Muscle layer of colon (tissue), 2 donors: Measurements from ENCODE around the gene ATAD3C.
"Not testable (repeated sequence)": the region's sequence is repeated elsewhere in the genome, so short reads cannot be mapped to it uniquely, and the experiment has no call there.

Experiments used
- H3K27ac ChIP-seq: one replicate; pipeline ENCODE4 v1.7.0; 2013; ENCODE audit warnings: low read depth, mild to moderate bottlenecking, low read length, moderate library complexity
- H3K27me3 ChIP-seq, 2 donors: one replicate each; pipeline ENCODE4 v1.7.0; 2013; ENCODE audit warnings: low read length in 2 of 2, mild to moderate bottlenecking in 2 of 2; ENCODE audit not compliant: insufficient read depth in 2 of 2, control insufficient read depth in 1 of 2
- H3K36me3 ChIP-seq: one replicate; pipeline ENCODE4 v1.7.0; 2013; ENCODE audit warnings: mild to moderate bottlenecking, low read length; ENCODE audit not compliant: insufficient read depth
- H3K4me1 ChIP-seq: one replicate; pipeline ENCODE4 v1.7.0; 2013; ENCODE audit warnings: mild to moderate bottlenecking, low read length; ENCODE audit not compliant: insufficient read depth
- H3K4me3 ChIP-seq, 2 donors: one replicate each; pipeline ENCODE4 v1.7.0; 2013; ENCODE audit warnings: low read length in 2 of 2, low read depth in 1 of 2, mild to moderate bottlenecking in 1 of 2, moderate library complexity in 1 of 2
- H3K9ac ChIP-seq: one replicate; pipeline ENCODE4 v1.7.0; 2013; ENCODE audit warnings: low read length
- H3K9me3 ChIP-seq: one replicate; pipeline ENCODE4 v1.7.0; 2013; ENCODE audit warnings: mild to moderate bottlenecking, low read length
- donor health status: abdominal sarcoma.
- donor health status: Adenocarcinoma of cecum.

Gene ATAD3C

DNA sequence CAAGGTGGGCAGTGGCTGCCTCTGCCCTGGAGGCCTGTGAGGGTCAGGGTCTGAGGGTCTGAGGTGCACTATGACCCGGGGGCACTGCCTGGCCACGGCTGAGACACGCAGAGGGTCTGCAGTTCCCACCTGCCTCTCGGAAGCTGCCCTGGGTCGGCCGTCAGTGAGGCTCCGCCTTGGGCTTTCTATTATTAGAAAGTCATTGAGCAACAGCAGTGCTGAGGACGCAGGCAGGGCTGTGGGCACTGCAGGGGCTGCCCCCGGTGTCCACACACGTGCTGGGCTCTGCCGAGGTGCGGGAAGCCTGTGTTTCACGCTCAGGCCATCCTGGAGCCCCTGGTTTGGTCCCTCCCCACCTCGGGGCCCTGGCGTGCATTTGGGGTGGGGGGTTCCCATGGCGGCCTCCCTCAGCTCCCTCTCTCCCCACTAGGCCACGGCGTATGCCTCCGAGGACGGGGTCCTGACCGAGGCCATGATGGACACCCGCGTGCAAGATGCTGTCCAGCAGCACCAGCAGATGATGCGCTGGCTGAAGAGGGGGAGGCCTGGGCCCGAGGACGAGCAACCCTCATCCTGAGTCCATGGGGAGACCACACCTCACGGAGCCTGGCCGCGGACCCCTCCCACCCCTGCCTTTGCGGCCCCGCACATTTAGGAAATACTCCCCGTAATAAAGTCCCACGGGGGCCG, 59.4 kb downstream of the ATAD3C start:
- not testable (repeated sequence) for H3K27ac ChIP-seq, H3K4me1 ChIP-seq, H3K27me3 ChIP-seq, H3K36me3 ChIP-seq, H3K9me3 ChIP-seq, H3K9ac ChIP-seq, H3K4me3 ChIP-seq

DNA sequence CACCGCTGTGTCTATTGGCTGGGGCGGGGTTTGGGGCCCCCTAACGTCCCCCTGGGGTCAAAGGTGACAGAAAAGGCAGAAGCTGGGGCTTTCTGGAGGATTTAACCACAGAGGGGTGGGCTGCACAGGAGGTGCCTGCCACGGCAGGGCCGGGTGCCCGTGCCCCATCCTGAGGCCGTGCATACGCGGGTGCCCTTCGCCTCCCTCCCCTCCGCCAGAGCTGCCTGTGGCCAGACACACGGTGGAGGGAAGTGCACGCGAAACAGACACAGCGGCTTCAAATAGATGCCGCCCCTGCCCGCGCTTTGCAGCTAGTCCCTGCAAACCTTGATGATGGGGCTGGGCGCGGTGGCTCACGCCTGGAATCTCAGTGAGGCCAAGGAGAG, 60.0 kb downstream of the ATAD3C start:
- not testable (repeated sequence) for H3K36me3 ChIP-seq, H3K9ac ChIP-seq, H3K4me1 ChIP-seq, H3K9me3 ChIP-seq, H3K27ac ChIP-seq, H3K27me3 ChIP-seq, H3K4me3 ChIP-seq

DNA sequence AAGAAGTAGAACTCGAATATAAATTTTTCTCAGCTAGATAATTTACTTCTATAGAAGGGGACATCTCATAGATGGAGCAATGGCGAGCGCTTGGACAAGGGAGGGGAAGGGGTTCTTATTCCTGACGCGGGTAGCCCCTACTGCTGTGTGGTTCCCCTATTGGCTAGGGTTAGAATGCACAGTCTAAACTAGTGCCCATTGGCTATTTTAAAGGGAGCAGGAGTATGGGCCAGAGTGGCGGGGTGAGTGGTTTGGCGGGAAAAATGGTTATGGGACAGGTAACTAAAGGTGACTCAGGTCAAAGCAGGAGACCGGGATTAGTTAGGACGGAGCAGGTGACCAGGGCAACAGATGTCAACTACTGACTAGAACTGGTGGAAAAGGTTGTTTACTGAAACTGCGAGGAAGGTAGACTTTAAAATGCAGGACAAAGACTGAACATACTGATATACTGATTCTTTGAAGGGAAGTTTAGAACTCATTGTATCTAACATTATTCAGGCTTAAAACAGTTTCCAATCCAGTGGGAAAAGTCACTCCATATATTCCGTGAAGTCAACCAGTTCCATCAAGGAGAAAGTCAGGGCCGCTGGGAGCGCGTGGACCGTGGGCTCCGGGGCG, 61.5 kb downstream of the ATAD3C start:
- Histone ChIP-seq H3K27me3 (no peaks in the 10 kb centered on the region), H3K9me3 (no peaks in the 10 kb centered on the region), H3K27ac (peak overlapping the region; percentile 88), H3K36me3 (no peaks in the 10 kb centered on the region), H3K9ac (peak overlapping the region; percentile 78), H3K4me1 (peaks cover 7% of the 10 kb centered on the region), H3K4me3 (peak overlapping the region; percentile 79 to 81)

DNA sequence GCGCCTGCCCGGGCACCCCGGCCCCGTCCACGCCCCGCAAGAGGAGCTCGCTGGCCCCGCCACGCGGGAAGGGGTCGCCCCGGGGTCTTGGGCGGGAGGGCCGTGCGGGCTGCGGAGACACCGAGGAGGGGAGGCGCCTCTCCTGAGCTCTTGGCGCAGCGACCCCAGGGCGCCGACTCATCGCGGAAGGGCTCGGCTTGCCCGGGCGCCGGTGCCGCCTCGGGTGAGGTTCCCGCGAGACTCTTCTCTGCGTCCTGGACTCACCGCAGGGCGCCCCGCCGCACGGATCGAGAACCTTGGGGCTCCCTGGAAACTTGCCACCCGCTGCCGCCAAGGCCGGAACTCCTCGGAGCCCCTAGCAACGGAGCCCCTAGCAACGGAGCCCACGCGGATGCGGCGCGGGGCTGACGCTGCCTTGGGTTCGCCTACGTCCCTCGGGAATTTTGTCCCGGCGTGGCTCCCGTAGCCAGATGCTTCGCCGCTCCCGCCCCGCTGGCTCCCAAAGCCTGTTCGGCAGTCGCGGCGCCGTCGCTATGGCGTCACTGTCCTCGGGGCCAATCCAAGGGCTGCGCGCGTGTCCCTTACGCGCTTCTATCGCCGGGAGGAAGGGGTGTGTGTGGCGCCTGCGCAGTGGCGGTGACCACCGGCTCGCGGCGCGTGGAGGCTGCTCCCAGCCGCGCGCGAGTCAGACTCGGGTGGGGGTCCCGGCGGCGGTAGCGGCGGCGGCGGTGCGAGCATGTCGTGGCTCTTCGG, 62.2 kb downstream of the ATAD3C start, which contains the start of gene ATAD3A:
ATAD3A (plus strand) TSS at position 630 of the 753 bp plus-strand sequence; CDS start at position 737, 107 bp downstream.
- H3K9me3 ChIP-seq: no peaks in the 10 kb centered on the region
- no peaks in the 10 kb centered on the region for H3K36me3 ChIP-seq
- peak within 1 kb of the TSS; percentile 79 to 81 for H3K4me3 ChIP-seq
- H3K27ac ChIP-seq: peak within 1 kb of the TSS; percentile 88
- no peaks in the 10 kb centered on the region for H3K27me3 ChIP-seq
- H3K9ac ChIP-seq: peak within 1 kb of the TSS; percentile 78
- peaks cover 7% of the 10 kb centered on the region for H3K4me1 ChIP-seq

DNA sequence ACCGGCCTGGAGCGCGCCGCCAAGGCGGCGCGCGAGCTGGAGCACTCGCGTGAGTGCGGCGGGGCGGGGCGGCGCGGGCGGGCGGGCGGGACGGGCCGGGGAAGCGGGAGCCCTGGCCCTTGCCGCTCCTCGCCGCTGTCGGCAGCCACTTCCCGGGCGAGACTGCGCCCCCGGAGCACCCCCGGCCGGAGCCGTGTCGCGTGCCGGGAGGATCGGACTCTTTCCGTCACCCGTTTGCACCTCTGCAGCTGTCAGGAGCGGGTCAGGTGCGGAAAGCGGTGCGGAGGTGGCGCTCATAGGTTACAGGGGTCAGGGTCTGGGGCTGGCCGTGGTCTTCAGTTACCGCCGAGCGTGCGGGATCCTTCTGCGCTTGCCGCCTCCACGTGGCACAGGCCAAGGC, 62.9 kb downstream of the ATAD3C start:
- H3K27ac ChIP-seq, H3K27me3 ChIP-seq, H3K4me1 ChIP-seq, H3K9me3 ChIP-seq, H3K9ac ChIP-seq, H3K36me3 ChIP-seq, H3K4me3 ChIP-seq: not testable (repeated sequence)

DNA sequence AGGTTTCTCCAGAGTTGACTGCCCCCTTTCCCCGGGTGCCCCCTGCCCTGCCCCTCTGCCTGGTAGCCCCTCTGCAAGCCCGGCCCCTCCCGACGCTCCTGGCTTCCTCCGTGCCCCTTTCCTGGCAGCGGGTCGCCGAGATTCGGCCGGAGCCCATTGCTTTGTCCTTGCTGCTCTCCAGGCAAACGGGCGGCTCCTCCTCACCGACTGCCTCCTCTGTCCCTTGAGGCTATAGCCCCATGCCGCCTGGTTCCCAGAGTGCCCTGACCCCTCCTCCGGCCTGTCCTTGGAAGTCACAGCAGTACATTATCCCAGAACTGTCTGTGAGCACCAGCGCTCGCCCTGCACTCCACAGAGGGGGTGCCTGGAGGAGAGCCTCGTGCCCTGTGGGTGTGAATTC, 64.2 kb downstream of the ATAD3C start:
- not testable (repeated sequence) for H3K9ac ChIP-seq, H3K4me3 ChIP-seq, H3K36me3 ChIP-seq, H3K27me3 ChIP-seq, H3K9me3 ChIP-seq, H3K4me1 ChIP-seq, H3K27ac ChIP-seq

DNA sequence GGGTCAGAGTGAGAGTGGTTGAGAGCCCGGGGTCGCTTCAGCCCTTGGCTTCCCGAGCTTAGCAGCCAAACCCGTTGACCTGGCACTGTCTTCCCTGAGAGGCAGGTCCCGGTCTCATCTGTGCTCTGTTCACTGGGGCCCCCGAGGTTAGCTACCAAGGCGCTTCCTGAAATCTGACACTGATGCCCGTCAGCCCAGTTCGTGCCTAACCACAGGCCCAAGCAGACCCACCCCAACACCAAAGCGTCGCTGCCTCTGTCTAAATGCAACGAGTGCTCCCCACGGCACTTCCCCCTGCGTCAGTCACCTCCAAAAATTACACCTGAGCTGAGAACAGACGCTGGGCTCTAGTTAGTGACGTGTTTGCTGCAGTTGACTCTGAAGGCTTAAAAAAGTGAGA, 64.9 kb downstream of the ATAD3C start:
- not testable (repeated sequence) for H3K4me3 ChIP-seq, H3K9ac ChIP-seq, H3K4me1 ChIP-seq, H3K27me3 ChIP-seq, H3K27ac ChIP-seq, H3K36me3 ChIP-seq, H3K9me3 ChIP-seq

DNA sequence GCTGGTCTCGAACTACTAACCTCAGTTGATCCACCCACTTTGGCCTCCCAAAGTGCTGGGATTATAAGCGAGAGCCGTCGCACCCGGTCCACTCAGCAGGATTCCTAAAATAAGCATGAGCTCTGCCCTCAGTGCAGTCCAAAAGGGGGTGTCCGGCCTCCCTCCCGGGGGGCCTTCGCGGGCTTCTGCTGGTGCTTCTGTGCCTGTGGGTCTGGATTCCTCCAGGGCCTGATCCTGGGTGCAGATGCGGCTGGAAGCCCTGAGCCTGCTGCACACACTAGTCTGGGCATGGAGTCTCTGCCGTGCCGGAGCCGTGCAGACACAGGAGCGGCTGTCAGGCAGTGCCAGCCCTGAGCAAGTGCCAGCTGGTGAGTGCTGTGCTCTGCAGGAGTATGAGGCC, 67.4 kb downstream of the ATAD3C start:
- H3K9ac ChIP-seq, H3K27ac ChIP-seq, H3K27me3 ChIP-seq, H3K9me3 ChIP-seq, H3K4me3 ChIP-seq, H3K36me3 ChIP-seq, H3K4me1 ChIP-seq: not testable (repeated sequence)

DNA sequence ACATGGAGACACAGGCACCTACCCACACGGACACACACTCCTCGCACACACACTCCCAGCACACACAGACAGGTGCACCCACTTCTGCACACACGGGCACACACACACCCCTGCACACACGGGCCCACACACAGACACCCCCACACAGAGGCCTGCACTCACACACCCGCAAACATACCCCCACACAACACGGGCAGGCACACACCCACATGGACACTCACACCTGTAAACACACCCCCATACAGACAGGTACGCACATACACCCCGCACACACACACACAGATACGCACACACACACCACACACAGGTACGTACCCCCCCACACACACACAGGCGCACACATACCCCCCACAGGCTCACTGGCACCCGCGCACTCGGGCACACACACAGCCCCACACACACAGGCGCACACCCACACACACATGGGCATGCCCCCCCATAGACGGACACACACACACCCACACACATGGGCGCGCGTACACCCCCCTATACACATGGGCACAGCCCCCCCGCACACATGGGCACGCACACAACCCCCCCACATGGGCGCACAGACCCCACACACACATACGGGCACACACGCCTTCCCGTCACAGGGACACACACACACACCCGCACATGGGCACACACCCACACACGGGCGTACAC, 68.6 kb downstream of the ATAD3C start:
- H3K4me1 ChIP-seq: no peaks in the 10 kb centered on the region
- no peak overlapping the region for H3K27ac ChIP-seq
- H3K4me3 ChIP-seq: no peak overlapping the region
- H3K9ac ChIP-seq: no peak overlapping the region
- H3K27me3 ChIP-seq: no peaks in the 10 kb centered on the region
- H3K9me3 ChIP-seq: no peaks in the 10 kb centered on the region
- peaks cover 5% of the 10 kb centered on the region for H3K36me3 ChIP-seq

DNA sequence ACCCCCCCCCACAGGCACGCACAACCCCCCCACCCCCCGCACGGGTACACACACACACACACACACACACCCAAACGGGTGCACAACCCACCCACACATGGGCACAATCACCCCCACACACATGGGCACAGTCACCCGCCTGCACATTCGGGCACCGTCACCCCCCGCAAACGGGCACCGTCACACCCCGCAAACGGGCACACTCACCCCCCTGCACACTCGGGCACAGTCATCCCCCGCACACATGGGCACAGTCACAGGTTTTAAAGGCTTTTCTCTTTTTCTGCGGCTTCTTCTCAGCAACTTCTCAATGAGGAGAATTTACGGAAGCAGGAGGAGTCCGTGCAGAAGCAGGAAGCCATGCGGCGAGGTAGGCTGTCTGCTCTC, 69.1 kb downstream of the ATAD3C start:
- H3K4me3 ChIP-seq, H3K9ac ChIP-seq, H3K27ac ChIP-seq, H3K36me3 ChIP-seq, H3K27me3 ChIP-seq, H3K9me3 ChIP-seq, H3K4me1 ChIP-seq: not testable (repeated sequence)
